Upper lobe of right lung (tissue), 1 donor: ENCODE data around the gene ENO1. TPM values are rescaled to one million over a fixed set of nuclear protein-coding genes. Genes with fewer than 3 reads are reported as not detected.
"Not testable (repeated sequence)": the region's sequence is repeated elsewhere in the genome, so short reads cannot be mapped to it uniquely, and the experiment has no call there.

ENCODE experiments used
- ATAC-seq: fragments of 200-7000 bp; cut with Tn5 transposase; one replicate; pipeline ENCODE4 v1.9.1; 2020; ENCODE audit warnings: mild to moderate bottlenecking, moderate library complexity
- DNase-seq: peaks from one replicate; pipeline ENCODE4 v3.0.0-alpha.2; 2020
- H3K27ac ChIP-seq: fragments of 200-600 bp; one replicate; pipeline ENCODE4 v1.8.0; 2022
- H3K27me3 ChIP-seq: fragments of 200-600 bp; one replicate; pipeline ENCODE4 v1.8.0; 2022; ENCODE audit warnings: mild to moderate bottlenecking
- H3K36me3 ChIP-seq: fragments of 200-600 bp; one replicate; pipeline ENCODE4 v1.8.0; 2022
- H3K4me1 ChIP-seq: fragments of 200-600 bp; one replicate; pipeline ENCODE4 v1.8.0; 2022
- H3K4me3 ChIP-seq: fragments of 200-600 bp; one replicate; pipeline ENCODE4 v1.8.0; 2022; ENCODE audit warnings: mild to moderate bottlenecking
- H3K9me3 ChIP-seq: fragments of 200-600 bp; one replicate; pipeline ENCODE4 v1.8.0; 2022
- CTCF ChIP-seq: fragments of 200-600 bp; IDR thresholded peaks from one replicate; pipeline ENCODE4 v1.8.0; 2022; ENCODE audit warnings: antibody characterized with exemption
- intact Hi-C: fragments of 100-400 bp; cut with DNase I; formaldehyde crosslinking; loops from one replicate; pipeline ENCODE4 v1.11.0; 2022
- total RNA-seq: library from RNA; stranded (reverse); fragmentation: NEBNext Ultra II Directional; extraction: Animal tissue kit (Norgen Biotek cat#: 25700); gene quantifications from one replicate; pipeline ENCODE4 v1.2.1, GENCODE V29; 2021
- donor health status: DM: no; HTN: yes; CAD: no; lungs with severe emphysema.

The ENO1 gene
- total RNA-seq, 1 donor from 2014 or later = 640 TPM

- Histone ChIP-seq H3K9me3 (no peaks in the 10 kb centered on the region), H3K36me3 (no peaks in the 10 kb centered on the region), H3K27ac (peak overlapping the region; percentile 24), H3K4me3 (no peak overlapping the region), H3K4me1 (peaks cover 7% of the 10 kb centered on the region), H3K27me3 (no peaks in the 10 kb centered on the region)
- DNase-seq (no peak), ATAC-seq (no peak)
- TF ChIP-seq CTCF = peak; percentile 5
- intact Hi-C loops = no loop called here
Observed at GRCh38 chr1:8902765-8903164, 24.3 kb upstream of the ENO1 start.

GRCh38 chr1:8900684-8901083 lies 22.2 kb upstream of the ENO1 start:
- H3K9me3 ChIP-seq, H3K4me1 ChIP-seq, ATAC-seq, DNase-seq, H3K27me3 ChIP-seq, H3K4me3 ChIP-seq, H3K27ac ChIP-seq, intact Hi-C loops, H3K36me3 ChIP-seq: not testable (repeated sequence)

GRCh38 chr1:8899046-8899445 lies 20.6 kb upstream of the ENO1 start:
- ATAC-seq = no peak
- no peak for TF ChIP-seq CTCF
- no peak overlapping the region for H3K27ac ChIP-seq

GRCh38 chr1:8898418-8898817 lies 19.9 kb upstream of the ENO1 start:
- H3K27ac ChIP-seq, DNase-seq, intact Hi-C loops, H3K27me3 ChIP-seq, H3K36me3 ChIP-seq, H3K4me3 ChIP-seq, H3K9me3 ChIP-seq, H3K4me1 ChIP-seq, ATAC-seq: not testable (repeated sequence)

More at GRCh38 chr1:8899046-8899445, 20.6 kb upstream of the ENO1 start:
- Histone ChIP-seq H3K4me3 (no peak overlapping the region), H3K27me3 (no peaks in the 10 kb centered on the region), H3K9me3 (no peaks in the 10 kb centered on the region), H3K4me1 (no peaks in the 10 kb centered on the region), H3K36me3 (no peaks in the 10 kb centered on the region)
- intact Hi-C loops = no loop called here
- DNase-seq = no peak

- H3K27me3 ChIP-seq, H3K4me3 ChIP-seq, intact Hi-C loops, ATAC-seq, H3K36me3 ChIP-seq, H3K4me1 ChIP-seq, H3K27ac ChIP-seq, DNase-seq, H3K9me3 ChIP-seq: not testable (repeated sequence)
Observed at GRCh38 chr1:8897505-8897904, 19.0 kb upstream of the ENO1 start.

GRCh38 chr1:8896775-8897174 lies 18.3 kb upstream of the ENO1 start:
- H3K36me3 ChIP-seq, DNase-seq, H3K9me3 ChIP-seq, ATAC-seq, H3K27ac ChIP-seq, intact Hi-C loops, H3K4me1 ChIP-seq, H3K4me3 ChIP-seq, H3K27me3 ChIP-seq: not testable (repeated sequence)

GRCh38 chr1:8892026-8892425 lies 13.5 kb upstream of the ENO1 start:
- Histone ChIP-seq H3K4me3 (no peak overlapping the region), H3K9me3 (no peaks in the 10 kb centered on the region), H3K4me1 (peaks cover 12% of the 10 kb centered on the region), H3K27me3 (no peaks in the 10 kb centered on the region), H3K36me3 (no peaks in the 10 kb centered on the region), H3K27ac (no peak overlapping the region)
- intact Hi-C loops = no loop called here
- ATAC-seq (no peak), DNase-seq (no peak)
- no peak for TF ChIP-seq CTCF

- peaks cover 12% of the 10 kb centered on the region for H3K4me1 ChIP-seq
- DNase-seq (no peak), ATAC-seq (no peak)
- intact Hi-C loops = no loop called here
- no peak for TF ChIP-seq CTCF
- H3K36me3 ChIP-seq = no peaks in the 10 kb centered on the region
- no peak overlapping the region for H3K4me3 ChIP-seq
- no peaks in the 10 kb centered on the region for H3K9me3 ChIP-seq
- no peaks in the 10 kb centered on the region for H3K27me3 ChIP-seq
- H3K27ac ChIP-seq = no peak overlapping the region
Observed at GRCh38 chr1:8891401-8891800, 12.9 kb upstream of the ENO1 start.
